NK-92 treated with Interleukin-12 subunit alpha and Interleukin-12 subunit beta, amount 100 ng/mL, for 24 hours (cell line): ENCODE data around the gene HORMAD2.

Source experiments
- DNase-seq: peaks from one replicate; lab custom pipeline; 2025; lab: John Stamatoyannopoulos, UW

Gene HORMAD2

DNA sequence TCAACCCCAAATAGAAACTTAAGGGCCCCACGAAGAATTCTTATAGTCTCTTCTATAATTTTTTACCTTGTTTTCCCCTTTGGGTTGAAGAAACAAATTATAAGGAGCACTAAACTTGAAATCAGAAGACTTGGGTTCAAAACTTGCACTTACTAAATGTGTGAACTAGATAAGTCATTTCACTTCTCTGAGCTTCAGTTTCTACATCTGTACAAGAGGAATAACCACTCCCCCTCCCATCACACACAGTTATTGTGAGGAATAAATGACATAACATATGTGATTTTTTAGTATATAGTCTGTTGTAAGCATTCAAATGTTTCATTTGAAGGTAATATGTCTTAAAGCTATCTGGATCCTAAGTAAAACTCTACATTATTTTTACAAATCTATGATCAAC lies 87.5 kb downstream of the HORMAD2 start:
- DNase-seq, result no peak

DNA sequence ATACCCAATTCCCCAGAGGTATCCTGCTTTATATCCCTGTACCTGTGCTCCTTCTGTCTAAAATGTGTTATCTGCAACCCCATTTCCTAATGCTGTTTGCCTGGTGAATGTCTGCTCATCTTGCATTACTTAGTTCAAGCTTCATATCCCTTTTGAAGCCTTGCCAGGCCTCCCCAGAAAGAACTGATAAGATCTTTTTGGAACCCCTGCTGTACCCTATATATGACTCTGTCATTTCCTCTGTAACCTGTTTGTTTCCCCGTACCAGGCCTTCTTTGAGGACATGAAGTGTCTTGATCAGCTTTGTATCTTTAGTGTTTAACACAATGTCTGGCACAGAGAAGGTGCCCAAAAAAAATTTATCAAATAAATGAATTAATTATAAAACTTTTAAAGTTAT lies 88.7 kb downstream of the HORMAD2 start:
- DNase-seq, result no peak

DNA sequence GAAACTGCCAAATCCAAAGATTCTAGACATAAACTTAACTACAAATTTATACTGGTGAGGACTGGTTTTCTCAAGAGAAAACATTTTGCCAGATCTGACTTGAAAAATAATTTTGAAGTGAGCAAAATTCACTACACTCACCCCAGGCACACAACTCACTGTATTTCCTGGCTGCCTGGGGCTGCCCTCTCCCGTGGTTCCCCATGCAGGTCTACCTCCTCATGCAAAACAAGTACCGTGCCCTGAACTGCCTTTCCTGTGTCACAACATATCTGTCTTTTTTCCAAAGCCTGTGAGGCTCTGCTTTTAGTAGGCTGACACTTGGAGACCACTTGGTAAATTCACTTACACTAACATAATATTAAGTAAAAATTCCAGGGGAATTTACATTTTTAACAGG lies 89.9 kb downstream of the HORMAD2 start:
- no peak for DNase-seq

DNA sequence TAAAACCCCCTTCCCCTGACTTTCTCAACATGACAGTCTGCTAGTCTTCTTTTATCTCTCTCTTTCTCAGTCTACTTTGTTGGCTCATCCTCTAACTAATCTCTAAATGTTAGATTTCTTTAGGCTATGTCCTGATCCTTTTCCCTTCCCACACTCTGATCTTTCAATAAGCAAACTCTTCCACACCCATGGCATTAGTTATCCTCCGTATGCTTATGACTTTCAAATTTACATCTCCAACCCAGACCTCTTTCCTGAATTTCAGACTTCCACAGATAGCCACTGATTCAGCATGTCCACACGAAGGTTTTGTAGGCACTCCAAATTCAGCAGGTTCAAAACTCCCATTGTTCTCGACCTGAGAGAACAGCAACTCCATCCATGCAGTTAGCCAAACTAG lies 90.7 kb downstream of the HORMAD2 start:
- DNase-seq, result no peak

DNA sequence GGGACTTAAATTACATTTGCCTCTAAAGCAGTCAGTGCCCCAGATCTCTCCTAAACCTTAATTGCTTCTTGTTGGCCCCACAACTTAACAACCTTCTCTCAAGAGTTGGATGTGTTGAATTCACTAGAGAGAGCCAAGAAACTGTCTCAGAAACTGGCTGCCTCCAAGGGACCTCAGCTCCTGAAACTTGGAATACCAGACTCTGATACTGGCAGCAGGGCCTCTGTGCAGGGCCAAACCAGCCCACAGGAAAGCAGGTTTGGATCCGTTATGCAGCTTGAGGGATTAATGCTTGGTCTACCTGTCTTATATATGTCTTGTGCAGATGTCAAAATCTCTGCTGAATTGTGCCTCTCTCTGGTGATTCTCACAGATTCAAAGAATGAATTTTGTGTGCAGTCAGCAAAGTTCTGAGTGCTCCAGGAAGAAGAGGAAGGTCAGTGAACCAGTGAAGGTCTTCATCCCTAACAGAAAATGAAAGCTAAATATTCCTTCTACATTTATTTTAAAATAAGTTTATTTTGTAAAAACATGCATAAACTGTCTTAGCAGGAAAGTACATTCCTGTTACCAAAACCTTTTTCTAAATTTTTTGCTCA lies 95.5 kb downstream of the HORMAD2 start:
- DNase-seq, result no peak

DNA sequence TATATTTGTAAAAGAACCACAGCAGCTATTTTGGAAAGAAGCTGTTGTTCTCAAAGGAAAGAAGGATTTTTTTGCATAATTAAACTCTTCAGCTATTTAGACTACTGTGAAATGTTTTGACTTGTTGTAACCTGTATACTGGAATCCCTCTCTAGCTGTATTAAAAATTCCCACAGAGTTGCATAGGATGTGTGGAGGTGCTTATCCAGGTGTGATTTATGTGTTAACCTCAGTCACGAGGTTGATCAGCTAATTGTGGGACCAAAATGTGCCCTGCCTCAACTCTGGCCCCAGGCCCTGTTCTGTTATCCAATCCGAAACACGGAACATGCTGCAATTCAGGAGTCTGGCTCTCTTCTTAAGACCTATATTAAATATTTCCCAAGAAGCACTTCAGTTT lies 96.2 kb downstream of the HORMAD2 start:
- no peak for DNase-seq

DNA sequence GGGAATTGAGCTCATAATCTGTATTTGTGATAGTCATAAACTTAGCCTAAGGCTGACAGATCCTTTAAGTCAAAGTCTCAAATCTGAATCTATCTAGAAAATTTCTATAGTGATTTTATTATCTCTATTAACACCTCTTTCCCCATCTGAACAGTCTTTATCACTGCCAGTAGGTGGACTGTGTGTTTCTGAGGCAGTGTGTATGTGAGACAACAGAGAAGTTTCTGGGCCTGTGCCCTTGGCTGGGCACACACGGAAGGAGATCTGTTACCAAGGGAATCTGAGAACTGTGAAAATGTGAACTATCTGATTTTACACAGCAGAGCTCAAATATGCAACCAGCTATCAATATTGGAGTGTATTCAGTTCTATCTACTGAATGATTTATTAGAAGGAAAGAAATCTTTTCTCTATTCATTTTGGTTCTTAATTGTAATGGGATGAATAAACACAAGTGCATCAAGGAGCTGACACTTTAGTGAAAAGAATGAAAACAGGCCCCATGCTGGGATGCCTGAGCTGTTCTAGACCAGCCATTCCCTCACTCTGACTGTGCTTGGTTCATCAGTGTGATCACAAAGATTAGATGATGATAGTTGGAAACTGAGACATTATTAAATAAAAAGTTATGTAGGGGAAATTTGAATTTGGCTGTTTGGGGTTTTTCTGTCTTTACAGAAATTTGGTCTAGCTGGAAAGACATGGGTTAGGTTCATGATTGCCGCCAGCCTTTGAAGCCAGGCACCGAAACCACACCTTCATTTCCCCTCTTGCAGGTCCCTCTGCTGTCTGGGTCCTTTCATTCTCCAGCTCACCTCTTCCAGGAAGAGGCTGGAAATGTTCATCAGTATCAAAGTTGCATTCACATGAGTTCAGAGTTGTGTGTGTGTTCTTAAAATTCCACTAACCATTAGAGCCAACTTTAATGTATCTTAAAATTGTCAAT lies 98.2 kb downstream of the HORMAD2 start:
- DNase-seq, result no peak

DNA sequence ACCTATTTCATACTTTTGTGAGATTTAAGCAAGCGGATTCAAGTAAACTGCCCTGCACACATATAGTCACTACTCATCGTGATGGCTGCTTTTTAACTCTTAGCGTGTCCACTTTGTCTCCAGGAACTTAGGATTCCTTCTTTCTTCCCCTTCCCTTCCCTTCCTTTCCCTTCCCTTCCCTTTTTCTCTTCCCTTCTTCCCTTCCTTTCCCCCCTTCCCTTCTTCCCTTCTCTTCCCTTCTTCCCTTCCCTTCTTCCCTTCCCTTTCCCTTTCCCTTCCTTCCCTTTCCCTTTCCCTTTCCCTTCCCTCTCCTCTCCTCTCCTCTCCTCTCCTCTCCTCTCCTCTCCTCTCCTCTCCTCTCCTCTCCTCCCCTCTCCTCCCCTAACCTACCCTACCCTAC lies 100.4 kb downstream of the HORMAD2 start:
- DNase-seq, result no peak

DNA sequence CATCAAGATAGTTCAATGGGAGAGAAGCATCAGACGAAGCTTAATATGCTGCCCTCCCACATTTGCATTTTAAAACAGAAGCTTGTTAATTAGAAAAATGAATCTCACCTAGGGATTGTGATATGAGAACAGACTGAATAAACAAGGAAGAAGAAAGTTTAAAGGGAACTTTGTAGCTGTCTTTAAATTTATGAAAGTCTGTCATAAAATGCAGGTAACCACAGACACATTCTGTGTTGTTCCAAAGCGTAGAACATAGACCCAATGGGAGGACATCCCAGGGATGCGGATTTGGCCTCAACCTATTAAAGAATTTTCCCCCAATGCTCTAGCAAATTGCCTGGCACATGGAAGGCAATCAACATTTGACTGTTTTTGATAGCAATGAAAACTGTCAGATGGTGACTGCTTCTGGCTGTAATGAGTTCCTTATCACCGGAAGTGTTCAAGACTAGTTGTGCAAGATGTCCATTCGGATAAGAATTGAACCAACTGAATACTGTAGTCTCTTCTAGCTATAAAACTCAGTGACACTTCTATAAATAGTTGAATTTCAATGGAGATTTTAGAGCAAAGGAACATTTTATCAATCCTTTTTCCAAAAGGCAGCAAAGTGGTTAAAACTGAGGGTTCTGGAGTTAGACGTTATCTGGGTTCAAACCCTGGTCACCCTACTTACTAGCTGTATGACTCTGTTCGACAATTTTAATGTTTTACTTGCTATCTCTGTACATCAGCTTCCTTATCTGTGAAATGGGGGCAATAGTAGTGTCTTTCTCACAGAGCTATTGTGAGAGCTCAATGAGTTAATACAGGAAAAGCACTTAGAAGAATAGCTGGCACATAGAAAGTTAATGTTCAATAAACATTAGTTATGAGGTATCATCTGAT lies 101.4 kb downstream of the HORMAD2 start:
- DNase-seq, result no peak

DNA sequence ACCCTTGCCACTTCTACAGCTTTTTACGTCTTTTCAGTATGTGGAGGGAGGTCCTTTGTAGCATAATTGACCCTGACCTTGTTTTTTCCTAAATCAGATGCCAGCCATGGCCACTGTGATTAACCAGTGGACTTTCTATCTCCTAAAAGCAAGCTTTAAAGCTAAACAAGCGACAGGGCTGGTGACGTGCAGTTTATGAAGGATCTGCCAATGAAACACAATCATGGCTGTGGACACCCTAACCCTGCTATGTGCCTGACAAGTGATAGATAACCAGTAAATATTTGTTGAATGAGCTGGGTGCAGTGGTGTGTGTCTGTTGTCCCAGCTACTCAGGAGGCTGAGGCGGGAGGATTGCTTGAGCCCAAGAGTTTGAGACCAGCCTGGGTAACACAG lies 102.1 kb downstream of the HORMAD2 start:
- DNase-seq, result no peak

DNA sequence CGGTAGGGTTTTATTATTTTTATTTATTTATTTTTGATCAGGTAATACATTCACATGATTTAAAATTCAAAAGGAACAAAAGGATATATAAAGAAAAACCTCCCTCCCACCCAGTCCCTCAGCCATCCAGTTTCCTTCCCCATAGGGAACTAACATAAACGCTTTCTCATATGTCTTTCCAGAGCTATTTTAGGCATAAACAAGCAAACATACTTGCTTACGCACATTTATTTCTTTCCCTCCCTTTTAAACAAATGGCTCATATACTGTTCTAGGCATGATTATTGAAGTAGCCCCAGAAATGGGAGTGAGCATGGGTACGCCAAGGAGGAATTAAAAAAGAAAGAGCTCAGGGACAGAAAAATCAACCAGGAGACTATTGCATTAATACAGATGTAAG lies 102.6 kb downstream of the HORMAD2 start:
- no peak for DNase-seq

DNA sequence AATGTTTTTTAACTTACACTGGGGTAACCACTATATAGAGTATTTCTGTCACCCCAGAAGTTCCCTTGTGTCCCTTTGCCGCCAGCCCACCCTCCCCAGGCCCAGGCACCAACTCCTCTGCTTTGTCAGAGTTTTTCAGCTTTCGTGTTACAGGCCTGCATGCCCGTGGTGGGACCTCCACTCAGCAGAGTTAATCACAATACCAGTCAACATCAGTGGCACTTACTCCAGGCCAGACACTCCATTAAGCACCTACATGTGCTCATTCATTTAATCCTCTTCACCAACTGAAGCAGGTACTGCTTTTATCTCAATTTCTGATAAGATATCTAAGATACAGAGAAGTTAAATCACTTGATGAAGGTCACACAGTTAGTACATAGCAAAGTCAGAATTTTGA lies 103.0 kb downstream of the HORMAD2 start:
- no peak for DNase-seq

DNA sequence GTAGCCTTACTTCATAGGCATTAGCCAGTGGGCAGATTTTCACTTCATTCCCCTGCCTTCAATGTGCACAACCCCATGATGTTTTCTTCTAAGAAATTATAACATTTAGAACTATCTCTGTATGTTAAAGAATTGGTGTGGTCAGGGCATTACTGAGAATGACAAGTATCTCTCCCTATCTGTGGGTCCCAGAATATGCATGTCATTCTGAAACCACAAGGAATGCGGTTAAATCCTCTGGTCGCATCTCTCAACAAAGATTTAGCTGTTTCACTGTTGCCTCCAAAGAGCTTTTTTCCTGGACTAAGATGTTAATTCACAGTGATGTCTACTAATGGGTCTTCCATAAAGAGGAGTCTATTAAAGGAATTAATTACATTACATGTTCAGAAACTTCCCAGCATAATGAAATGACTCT lies 103.6 kb downstream of the HORMAD2 start:
- DNase-seq, result no peak

DNA sequence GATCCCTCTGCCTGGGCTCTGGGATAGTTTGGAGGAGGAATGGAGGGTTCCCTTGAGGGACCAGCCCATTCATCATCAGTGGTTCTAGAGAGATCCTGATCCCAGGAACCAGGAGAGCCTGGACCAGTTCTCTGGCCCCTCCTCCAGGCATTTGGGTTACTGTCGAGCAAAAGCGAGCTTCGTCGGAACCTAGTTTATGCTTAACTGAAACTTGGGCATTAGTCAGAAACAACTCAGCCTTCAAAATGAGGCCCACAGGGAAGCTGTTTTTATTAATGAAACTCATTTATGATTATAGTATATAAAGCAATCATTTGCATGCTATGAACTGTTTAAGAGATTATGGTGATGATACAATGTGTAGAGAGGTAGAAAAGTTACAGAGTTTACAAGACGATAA lies 104.9 kb downstream of the HORMAD2 start:
- no peak for DNase-seq

DNA sequence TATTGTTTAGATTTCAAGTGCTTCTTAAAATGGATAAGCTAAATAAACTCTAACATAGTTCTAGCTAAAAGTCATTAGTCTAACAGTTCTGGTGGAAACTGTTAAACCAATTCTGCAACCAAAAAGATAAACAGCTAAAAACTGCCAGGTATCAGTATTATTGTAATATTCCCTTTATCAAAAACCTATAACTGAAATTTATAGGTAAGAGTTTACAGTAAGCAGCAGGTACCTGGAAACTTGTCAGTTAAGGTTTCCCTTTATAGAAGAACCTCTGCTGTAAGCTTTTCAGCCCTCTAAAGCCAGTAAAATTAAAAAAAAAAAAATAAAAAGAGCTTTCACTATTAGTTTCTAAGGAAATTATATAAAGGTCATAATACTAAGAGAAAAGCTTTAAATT lies 105.3 kb downstream of the HORMAD2 start:
- DNase-seq, result no peak

DNA sequence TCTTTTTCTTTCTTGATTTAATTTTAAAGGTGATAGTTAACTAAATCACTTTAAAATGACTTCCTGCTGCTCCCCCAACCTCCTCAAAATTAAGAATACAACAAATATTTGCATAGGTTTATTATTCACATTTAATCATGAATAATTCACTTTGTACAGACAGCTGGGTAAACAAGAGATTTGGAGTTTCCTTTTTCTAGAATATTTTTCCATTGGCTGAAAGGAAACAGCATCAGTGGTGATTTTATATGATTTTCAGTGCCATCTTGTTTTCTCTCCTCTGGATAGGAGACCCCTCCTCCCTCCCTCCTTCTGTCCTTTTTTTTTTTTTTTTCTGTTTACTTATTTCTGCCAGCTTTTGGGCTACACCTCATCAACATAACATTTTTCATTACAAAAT lies 105.8 kb downstream of the HORMAD2 start:
- no peak for DNase-seq

DNA sequence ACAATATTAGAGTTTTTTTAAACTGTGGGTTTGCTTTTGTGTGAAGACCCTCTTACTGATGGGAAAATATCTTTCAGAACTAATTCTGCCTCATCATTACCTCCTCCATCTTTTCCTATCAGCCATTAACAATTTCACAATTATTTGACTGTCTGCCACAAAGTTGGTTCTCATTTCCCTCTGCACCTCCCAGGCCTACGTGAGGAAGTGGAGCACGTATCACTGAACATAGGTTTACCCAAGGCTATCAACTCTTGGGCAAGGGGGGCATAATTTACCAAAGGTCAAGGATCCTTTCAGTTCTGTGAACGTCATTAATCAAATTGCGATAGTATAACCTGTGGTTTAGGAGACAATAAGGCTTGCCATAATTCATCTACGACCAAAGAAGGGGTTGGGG lies 106.2 kb downstream of the HORMAD2 start:
- DNase-seq, result no peak

DNA sequence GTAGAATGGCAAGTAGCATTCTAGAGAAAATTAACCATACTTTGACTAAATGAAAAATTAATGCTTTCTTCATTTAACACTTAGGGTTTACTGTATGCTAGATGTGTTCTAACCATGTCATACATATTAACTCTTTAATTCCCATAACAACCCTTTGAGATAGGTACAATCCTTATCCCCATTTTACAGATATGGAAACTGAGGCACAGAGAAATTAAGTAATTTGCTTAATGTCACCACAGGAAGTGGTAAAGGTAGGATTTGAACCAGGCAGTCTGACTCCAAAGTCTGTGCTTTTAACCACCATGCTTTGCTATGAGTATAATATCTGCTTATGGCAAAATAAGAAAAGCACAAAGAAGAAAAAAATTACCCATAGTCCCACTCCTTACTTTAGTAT lies 106.8 kb downstream of the HORMAD2 start:
- DNase-seq, result no peak

DNA sequence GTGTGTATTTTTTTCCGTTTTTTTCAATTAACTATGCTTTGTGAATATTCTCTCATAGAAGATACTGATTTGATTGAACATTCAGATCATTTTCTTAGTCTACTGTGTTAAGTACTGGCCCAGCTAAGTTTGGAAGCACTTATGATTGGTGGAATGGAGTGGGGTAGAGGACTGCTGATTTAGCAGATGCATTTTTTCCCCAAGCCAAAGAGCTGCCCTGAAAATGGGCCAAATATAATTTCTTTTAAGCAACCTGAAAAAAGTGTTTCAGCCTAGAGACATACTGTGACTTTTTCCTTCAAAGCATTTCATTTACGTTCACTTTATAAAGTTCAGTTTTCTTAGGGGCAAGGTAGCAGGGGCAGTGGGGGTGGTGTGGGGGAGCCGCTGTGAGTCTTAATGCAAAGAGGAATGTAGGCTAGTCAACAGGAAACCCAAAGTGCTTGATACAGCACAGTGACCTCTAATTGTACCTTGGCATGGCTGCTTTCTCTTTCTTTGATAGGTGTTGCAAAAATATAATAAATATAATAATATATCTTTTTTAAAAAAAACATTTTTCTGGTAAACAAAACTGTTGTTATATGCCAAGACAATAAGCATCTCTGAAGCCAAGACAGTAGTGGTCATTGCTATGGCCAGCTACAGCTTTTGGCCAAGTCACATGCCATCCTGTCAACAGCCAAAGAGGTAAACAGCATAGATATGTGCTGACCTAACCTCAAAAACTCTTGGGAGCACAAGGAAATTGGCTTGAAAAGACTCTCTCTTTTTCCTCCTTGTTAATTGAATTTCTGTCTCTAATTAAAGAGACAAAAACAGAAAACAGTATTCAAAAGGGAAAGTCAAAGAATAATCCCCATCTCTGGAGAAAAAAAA lies 107.5 kb downstream of the HORMAD2 start:
- no peak for DNase-seq

DNA sequence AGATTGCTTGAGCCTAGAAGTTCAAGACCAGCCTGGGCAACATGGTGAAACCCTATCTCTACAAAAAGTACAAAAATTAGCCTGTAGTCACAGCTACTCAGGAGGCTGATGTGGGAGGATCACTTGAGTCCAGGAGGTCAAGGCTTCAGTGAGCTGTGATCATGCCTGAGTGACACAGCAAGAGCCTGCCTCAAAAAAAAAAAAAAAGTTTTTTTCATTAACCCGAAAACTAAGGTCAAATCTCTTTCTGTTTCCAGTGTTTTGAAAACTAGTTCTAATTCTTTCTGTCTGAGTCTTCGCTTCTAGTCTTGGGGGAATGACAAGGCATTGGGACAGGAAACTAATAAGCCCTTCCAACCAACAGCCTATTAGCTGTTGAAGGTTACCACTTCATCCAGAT lies 108.6 kb downstream of the HORMAD2 start:
- no peak for DNase-seq

DNA sequence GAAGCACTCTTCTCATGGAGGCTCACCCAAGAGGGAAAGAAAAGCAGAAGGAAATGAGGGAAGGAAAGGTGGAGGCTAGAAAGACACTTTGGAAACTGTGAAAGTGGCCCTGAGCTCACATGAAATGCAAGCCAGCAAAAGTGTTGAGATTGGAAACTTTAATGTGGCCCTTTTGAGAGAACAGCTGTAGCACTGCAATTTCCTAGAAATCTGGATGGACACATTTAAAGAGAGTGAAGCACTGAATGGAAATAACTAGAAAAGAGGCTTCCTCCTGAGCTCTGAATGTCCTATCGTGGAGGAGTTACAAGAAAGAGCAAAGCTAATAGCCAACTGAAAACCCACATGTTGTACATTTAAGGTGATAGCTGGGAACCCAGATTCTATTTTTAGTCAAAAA lies 110.3 kb downstream of the HORMAD2 start:
- DNase-seq, result no peak
